ES-I3 (cell line): Measurements from ENCODE around the gene CALCOCO2.
"Not testable (repeated sequence)": the region's sequence is repeated elsewhere in the genome, so short reads cannot be mapped to it uniquely, and the experiment has no call there.

Experiments
- H3K36me3 ChIP-seq: 2 replicates; pipeline ENCODE4 v1.6.1; 2013; ENCODE audit warnings: mild to moderate bottlenecking, low read length, control low read depth, moderate library complexity; ENCODE audit not compliant: insufficient read depth
- H3K4me1 ChIP-seq: 2 replicates; pipeline ENCODE4 v1.6.1; 2013; ENCODE audit warnings: mild to moderate bottlenecking, control low read depth, low read length; ENCODE audit not compliant: insufficient read depth
- H3K9ac ChIP-seq: 2 replicates; pipeline ENCODE4 v1.6.1; 2013; ENCODE audit warnings: low read depth, mild to moderate bottlenecking, low read length, moderate library complexity
- H3K9me3 ChIP-seq: 2 replicates; pipeline ENCODE4 v1.6.1; 2013; ENCODE audit warnings: mild to moderate bottlenecking, low read length, moderate library complexity; ENCODE audit not compliant: control insufficient read depth, insufficient read depth

The CALCOCO2 gene

GRCh38 chr17:48842746-48843145, 11.9 kb downstream of the CALCOCO2 start:
- no peaks in the 10 kb centered on the region for H3K9me3 ChIP-seq
- H3K9ac ChIP-seq: no peak overlapping the region
- no peaks in the 10 kb centered on the region for H3K4me1 ChIP-seq
- no peaks in the 10 kb centered on the region for H3K36me3 ChIP-seq

GRCh38 chr17:48843187-48843900, 12.5 kb downstream of the CALCOCO2 start:
- Histone ChIP-seq H3K9me3 (no peaks in the 10 kb centered on the region), H3K36me3 (no peaks in the 10 kb centered on the region), H3K4me1 (no peaks in the 10 kb centered on the region), H3K9ac (no peak overlapping the region)

GRCh38 chr17:48850792-48851323, 20.0 kb downstream of the CALCOCO2 start:
- H3K36me3 ChIP-seq: no peaks in the 10 kb centered on the region
- H3K9ac ChIP-seq: no peak overlapping the region

GRCh38 chr17:48854774-48855476, 24.1 kb downstream of the CALCOCO2 start:
- Histone ChIP-seq H3K4me1 (no peaks in the 10 kb centered on the region), H3K36me3 (peaks cover 2% of the 10 kb centered on the region; the same call in 1 of the 2 replicates), H3K9me3 (no peaks in the 10 kb centered on the region), H3K9ac (no peak overlapping the region)

More at GRCh38 chr17:48850792-48851323, 20.0 kb downstream of the CALCOCO2 start:
- Histone ChIP-seq H3K9me3 (no peaks in the 10 kb centered on the region), H3K4me1 (no peaks in the 10 kb centered on the region)

- H3K9ac ChIP-seq: no peak overlapping the region
- H3K9me3 ChIP-seq: no peaks in the 10 kb centered on the region
- H3K36me3 ChIP-seq: peaks cover 2% of the 10 kb centered on the region
- H3K4me1 ChIP-seq: no peaks in the 10 kb centered on the region
Observed at GRCh38 chr17:48856122-48856821, 25.4 kb downstream of the CALCOCO2 start.

GRCh38 chr17:48860034-48860433, 29.2 kb downstream of the CALCOCO2 start:
- Histone ChIP-seq H3K9me3 (no peaks in the 10 kb centered on the region), H3K36me3 (peaks cover 2% of the 10 kb centered on the region), H3K4me1 (no peaks in the 10 kb centered on the region), H3K9ac (no peak overlapping the region)

- peaks cover 2% of the 10 kb centered on the region for H3K36me3 ChIP-seq
- no peak overlapping the region for H3K9ac ChIP-seq
- no peaks in the 10 kb centered on the region for H3K4me1 ChIP-seq
- H3K9me3 ChIP-seq: no peaks in the 10 kb centered on the region
Observed at GRCh38 chr17:48860456-48860855, 29.6 kb downstream of the CALCOCO2 start.

GRCh38 chr17:48868916-48869500, 38.2 kb downstream of the CALCOCO2 start:
- Histone ChIP-seq H3K36me3 (no peaks in the 10 kb centered on the region), H3K9me3 (no peaks in the 10 kb centered on the region), H3K9ac (no peak overlapping the region), H3K4me1 (peaks cover 10% of the 10 kb centered on the region; the same call in 1 of the 2 replicates)

- Histone ChIP-seq H3K36me3 (no peaks in the 10 kb centered on the region), H3K9ac (no peak overlapping the region), H3K9me3 (no peaks in the 10 kb centered on the region), H3K4me1 (peaks cover 10% of the 10 kb centered on the region; the same call in 1 of the 2 replicates)
Observed at GRCh38 chr17:48869821-48870318, 39.0 kb downstream of the CALCOCO2 start.

GRCh38 chr17:48871035-48871550, 40.3 kb downstream of the CALCOCO2 start:
- H3K36me3 ChIP-seq: no peaks in the 10 kb centered on the region
- H3K9me3 ChIP-seq: no peaks in the 10 kb centered on the region
- H3K9ac ChIP-seq: no peak overlapping the region
- H3K4me1 ChIP-seq: peaks cover 10% of the 10 kb centered on the region; the same call in 1 of the 2 replicates

GRCh38 chr17:48871551-48872351, 40.9 kb downstream of the CALCOCO2 start:
- Histone ChIP-seq H3K9me3 (no peaks in the 10 kb centered on the region), H3K9ac (no peak overlapping the region), H3K36me3 (no peaks in the 10 kb centered on the region), H3K4me1 (peaks cover 10% of the 10 kb centered on the region; the same call in 1 of the 2 replicates)

- H3K36me3 ChIP-seq, H3K9ac ChIP-seq: not testable (repeated sequence)
- peaks cover 10% of the 10 kb centered on the region; the same call in 1 of the 2 replicates for H3K4me1 ChIP-seq
Observed at GRCh38 chr17:48872409-48872808, 41.6 kb downstream of the CALCOCO2 start.

GRCh38 chr17:48873209-48873608, 42.4 kb downstream of the CALCOCO2 start:
- H3K9me3 ChIP-seq: no peaks in the 10 kb centered on the region
- H3K4me1 ChIP-seq: peaks cover 10% of the 10 kb centered on the region; the same call in 1 of the 2 replicates
- no peaks in the 10 kb centered on the region for H3K36me3 ChIP-seq
- no peak overlapping the region for H3K9ac ChIP-seq

More at GRCh38 chr17:48872409-48872808, 41.6 kb downstream of the CALCOCO2 start:
- H3K9me3 ChIP-seq: not testable (repeated sequence)
